Peyer's patch (tissue), 4 donors: Measurements from ENCODE around the gene FAIM2.

Source experiments
- CTCF ChIP-seq, 6 experiments: fragments of 450-650 bp in 4 of 6; fragments of 200-600 bp in 2 of 6; sonication (generic) in 1 of 6; IDR thresholded peaks; one replicate each; pipeline ENCODE4 v1.5.1; 2017 to 2019; ENCODE audit warnings: antibody characterized with exemption in 6 of 6, mild to moderate bottlenecking in 3 of 6, moderate library complexity in 1 of 6
- POLR2A ChIP-seq, 2 donors: fragments of 450-650 bp; IDR thresholded peaks; one replicate each; pipeline ENCODE4 v1.5.1; 2017; ENCODE audit warnings: antibody characterized with exemption in 2 of 2, mild to moderate bottlenecking in 2 of 2, moderate library complexity in 2 of 2

GRCh38 chr12:49821373-49822287, 82.1 kb downstream of the FAIM2 start:
- TF ChIP-seq CTCF (IDR thresholded peaks at IDR 0.05) (no peak), POLR2A (IDR thresholded peaks at IDR 0.05) (no peak)
